K562 (cell line): ENCODE results near the gene C17orf113. TPM values are rescaled to one million over a fixed set of nuclear protein-coding genes. Genes with fewer than 3 reads are reported as not detected.
A peak's percentile ranks its signal among the peaks of the same experiment; 100 is the strongest.

Source experiments
- ATAC-seq: fragments of 200-7000 bp; cut with Tn5 transposase; 3 replicates; pipeline ENCODE4 v1.9.1; 2020; ENCODE audit warnings: moderate library complexity
- BruUV-seq: library from RNA; stranded (reverse); fragments of 400-500 nt; replicated peaks from 2 replicates; lab custom pipeline; 2021; lab: Mats Ljungman, UMichigan
- CTCF ChIA-PET: fragments of 300-600 bp; formaldehyde crosslinking; extraction: SDS; loops from one replicate; lab custom pipeline; 2021; ENCODE audit warnings: low intra/inter-chr PET ratio; lab: Yijun Ruan, JAX
- POLR2A ChIA-PET: fragments of 300-600, 350-650 bp; sonication (Branson Sonifier 250); formaldehyde crosslinking; extraction: SDS; loops from one replicate; lab custom pipeline; 2021; ENCODE audit warnings: antibody characterized with exemption, inconsistent platforms; lab: Yijun Ruan, JAX
- DNase-seq, 4 experiments: peaks; one replicate each; pipeline versions ENCODE4 v3.0.0 to v3.0.0-alpha.2; 2011 to 2018; ENCODE audit warnings: low spot score in 3 of 4, mixed read lengths in 3 of 4; ENCODE audit errors: extremely low read depth in 1 of 4
- FAIRE-seq: peaks from 2 replicates; lab custom pipeline; 2011; peaks lifted over from hg19 to GRCh38; lab: Jason Lieb, UNC
- H2AFZ ChIP-seq: 2 replicates; pipeline ENCODE4 v1.6.0; 2011; ENCODE audit warnings: low read depth, low read length, control low read depth, inconsistent platforms
- H3K27ac ChIP-seq: fragments of 200-600 bp; 3 replicates; pipeline ENCODE4 v1.8.0; 2011; ENCODE audit warnings: low read depth, mild to moderate bottlenecking, control low read depth, inconsistent platforms, low read length, moderate library complexity, mixed read lengths; ENCODE audit errors: extremely low read depth
- H3K27me3 ChIP-seq, 2 experiments: fragments of 300-600 bp in 1 of 2; 2 replicates in 1 of 2; 3 replicates in 1 of 2; pipeline versions ENCODE4 v1.6.0 to v1.8.0; 2011; ENCODE audit warnings: inconsistent platforms in 2 of 2, low read length in 2 of 2, mild to moderate bottlenecking in 1 of 2, mixed read lengths in 1 of 2, moderate library complexity in 1 of 2; ENCODE audit not compliant: control insufficient read depth in 2 of 2, insufficient read depth in 2 of 2
- H3K36me3 ChIP-seq: fragments of 300-600 bp; 3 replicates; pipeline ENCODE4 v1.8.0; 2011; ENCODE audit warnings: mild to moderate bottlenecking, low read length, inconsistent platforms; ENCODE audit not compliant: control insufficient read depth, insufficient read depth
- H3K4me1 ChIP-seq, 2 experiments: fragments of 200-600 bp in 1 of 2; replicated peaks in 1 of 2; 2 replicates in 1 of 2; 3 replicates in 1 of 2; pipeline versions ENCODE4 v1.5.1 to v1.8.0; 2011; ENCODE audit warnings: inconsistent platforms in 2 of 2, low read length in 2 of 2, mild to moderate bottlenecking in 1 of 2, mixed read lengths in 1 of 2, moderate library complexity in 1 of 2; ENCODE audit not compliant: control insufficient read depth in 2 of 2, insufficient read depth in 2 of 2
- H3K4me2 ChIP-seq: 2 replicates; pipeline ENCODE4 v1.6.1; 2011; ENCODE audit warnings: low read length, control low read depth, inconsistent platforms, mixed read lengths; ENCODE audit not compliant: insufficient read depth
- H3K4me3 ChIP-seq: fragments of 200-600 bp; sonication (generic), shearing (Covaris generic); 2 replicates; pipeline ENCODE4 v1.5.1; 2016; ENCODE audit warnings: control low read depth, inconsistent platforms
- H3K79me2 ChIP-seq: fragments of 200-600 bp; 3 replicates; pipeline ENCODE4 v1.8.0; 2011; ENCODE audit warnings: low read length, inconsistent platforms; ENCODE audit not compliant: control insufficient read depth, insufficient read depth
- H3K9ac ChIP-seq, 2 experiments: 2 replicates each; pipeline versions ENCODE4 v1.6.0 to v1.6.1; 2011; ENCODE audit warnings: low read depth in 2 of 2, low read length in 2 of 2, control low read depth in 1 of 2, inconsistent platforms in 1 of 2, mild to moderate bottlenecking in 1 of 2, mixed read lengths in 1 of 2; ENCODE audit not compliant: insufficient read depth in 1 of 2
- H3K9me1 ChIP-seq: one replicate; pipeline ENCODE4 v1.6.0; 2011; ENCODE audit warnings: inconsistent platforms, mild to moderate bottlenecking, low read length, moderate library complexity; ENCODE audit not compliant: control insufficient read depth, insufficient read depth
- H3K9me3 ChIP-seq: replicated peaks from 2 replicates; pipeline ENCODE4 v1.5.1; 2011; ENCODE audit warnings: low read depth, low read length, inconsistent platforms; ENCODE audit not compliant: control insufficient read depth, insufficient read depth
- H4K20me1 ChIP-seq: replicated peaks from 2 replicates; pipeline ENCODE4 v1.6.1; 2011; ENCODE audit warnings: low read length, inconsistent platforms, mixed read lengths; ENCODE audit not compliant: control insufficient read depth, insufficient read depth
- ZBTB7A ChIP-seq: IDR thresholded peaks from 2 replicates; pipeline ENCODE4 v1.6.1; 2011; ENCODE audit warnings: low read depth, mild to moderate bottlenecking, low read length, moderate library complexity, borderline replicate concordance; ENCODE audit not compliant: control insufficient read depth
- ZNF354B ChIP-seq: fragments of 250-450 bp; sonication (Bioruptor Pico); IDR thresholded peaks from 2 replicates; pipeline ENCODE4 v1.4.0; 2020
- WGBS: fragments of 100-300 bp; shearing (Covaris generic); methylation state at CpG from one replicate; pipeline ENCODE4 v1.1.6; 2016; ENCODE audit warnings: low coverage, mixed read lengths; ENCODE audit not compliant: insufficient coverage; ENCODE audit errors: missing lambda C conversion rate; 5-methylcytosine and 5-hydroxymethylcytosine counted together
- in situ Hi-C: fragments of 300-500 bp; cut with MboI; formaldehyde crosslinking; loops from 4 replicates; pipeline ENCODE4 v1.15.0; 2018; ENCODE audit warnings: inconsistent platforms, mixed read lengths
- intact Hi-C: fragments of 100-400 bp; cut with micrococcal nuclease; formaldehyde crosslinking; loops from 2 replicates; pipeline ENCODE4 v1.14.2; 2022
- polyA plus RNA-seq, 8 experiments: library from polyadenylated mRNA; depleted of rRNA in 4 of 8; stranded (reverse) in 5 of 8; unstranded in 3 of 8; fragments of >200 nt; fragmentation: Nextera tagmentation in 2 of 8; fragmentation: Illumina TruSeq in 1 of 8; extraction: Ambion mirVana in 2 of 8; extraction: Trizol in 1 of 8; gene quantifications; 2 replicates each; pipeline versions ENCODE4 v1.2.1 to v1.2.3, GENCODE V29; 2011 to 2014; ENCODE audit warnings: inconsistent platforms in 1 of 8, missing spikeins in 1 of 8
- total RNA-seq, 7 experiments: library from RNA; depleted of rRNA in 6 of 7; stranded (reverse); fragments of >200 nt in 6 of 7; fragmentation: Illumina TruSeq in 2 of 7; extraction: Trizol in 2 of 7; gene quantifications; 2 replicates each; pipeline versions ENCODE4 v1.2.1 to v1.2.3, GENCODE V29; 2011 to 2021; ENCODE audit warnings: low replicate concordance in 1 of 7
- TF ChIP-seq, protein P1 (sequence below): IDR thresholded peaks from 3 replicates; pipeline ENCODE4 v1.6.1; 2011; ENCODE audit warnings: borderline replicate concordance, mild to moderate bottlenecking; ENCODE audit not compliant: insufficient read length, insufficient read depth
- TF ChIP-seq, protein P2 (sequence below): fragments of 450-650 bp; IDR thresholded peaks from 2 replicates; pipeline ENCODE4 v1.6.1; 2016; ENCODE audit warnings: borderline replicate concordance

The C17orf113 gene
- total and polyA plus RNA-seq, 9 of the 15 experiments (the other 6 are each of a cell fraction or from before 2014, with no cell fraction given) = 0.10 to 1.2 (median 0.31) TPM

DNA sequence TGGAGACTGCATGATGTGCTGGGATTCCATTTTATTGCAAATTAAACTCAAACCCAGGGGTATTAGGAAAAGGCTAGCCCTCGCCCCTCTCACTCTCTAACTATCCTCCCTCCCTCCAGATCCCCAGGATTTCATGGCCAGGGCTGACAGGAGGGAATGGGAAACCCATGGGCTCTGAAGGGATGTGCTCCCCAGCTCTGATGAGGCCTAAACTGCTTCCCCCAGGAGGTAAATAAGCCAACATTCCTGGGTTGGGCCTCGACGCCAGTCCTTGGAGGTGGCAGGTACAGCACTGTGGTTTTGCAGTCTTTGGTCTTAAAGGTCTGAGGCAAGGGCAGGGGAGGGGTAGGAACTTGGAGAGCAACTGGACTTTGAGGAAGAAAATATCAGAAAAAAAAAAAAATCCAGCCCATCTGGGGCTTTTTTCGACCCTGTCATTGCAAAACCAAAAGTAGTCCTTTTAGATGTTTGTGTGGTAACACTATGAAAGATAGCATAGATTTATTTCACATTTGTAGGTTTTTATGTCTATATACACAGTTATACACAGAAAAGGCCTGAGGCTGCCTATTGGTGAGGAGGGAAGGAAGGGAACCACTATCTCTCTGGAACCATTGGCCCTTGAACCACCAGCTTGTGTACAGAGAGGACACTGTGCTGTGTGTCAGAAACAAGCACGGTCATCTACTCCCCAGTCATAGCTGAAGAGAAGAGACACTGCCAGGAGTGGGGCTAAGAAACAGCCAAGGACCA, 12.0 kb downstream of the C17orf113 start:
- Histone ChIP-seq H3K27ac (no peak overlapping the region), H3K79me2 (no peaks in the 10 kb centered on the region), H3K4me3 (no peak overlapping the region), H3K9ac (no peak overlapping the region), H4K20me1 (no peaks in the 10 kb centered on the region), H3K9me3 (no peaks in the 10 kb centered on the region), H2AFZ (no peak overlapping the region), H3K27me3 (no peaks in the 10 kb centered on the region), H3K4me1 (peaks cover 0 to 28% of the 10 kb centered on the region in 2 experiments; a peak in 3 of 5 replicates), H3K36me3 (no peaks in the 10 kb centered on the region), H3K4me2 (no peak overlapping the region), H3K9me1 (no peaks in the 10 kb centered on the region)
- in situ Hi-C loops = no loop called here
- POLR2A ChIA-PET = interaction anchor here (1.6 kb wide), 1 partner anchor 12 kb away, joined by 6 read pairs; no protein-coding TSS in a partner anchor
- FAIRE-seq = no peak
- CTCF ChIA-PET = interaction anchor here (0.6 kb wide), 1 partner anchor 13 kb away, joined by 3 read pairs; no protein-coding TSS in a partner anchor
- intact Hi-C loops = no loop called here
- WGBS = 17% methylated on average over 5 of the region's 5 CpGs
- DNase-seq = no peak
- peak; percentile 20; the same call in 1 of the 3 replicates for ATAC-seq
- no TSS peak for BruUV-seq
- TF ChIP-seq, protein P1, sequence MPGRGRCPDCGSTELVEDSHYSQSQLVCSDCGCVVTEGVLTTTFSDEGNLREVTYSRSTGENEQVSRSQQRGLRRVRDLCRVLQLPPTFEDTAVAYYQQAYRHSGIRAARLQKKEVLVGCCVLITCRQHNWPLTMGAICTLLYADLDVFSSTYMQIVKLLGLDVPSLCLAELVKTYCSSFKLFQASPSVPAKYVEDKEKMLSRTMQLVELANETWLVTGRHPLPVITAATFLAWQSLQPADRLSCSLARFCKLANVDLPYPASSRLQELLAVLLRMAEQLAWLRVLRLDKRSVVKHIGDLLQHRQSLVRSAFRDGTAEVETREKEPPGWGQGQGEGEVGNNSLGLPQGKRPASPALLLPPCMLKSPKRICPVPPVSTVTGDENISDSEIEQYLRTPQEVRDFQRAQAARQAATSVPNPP = no peak
- TF ChIP-seq ZNF354B (CRISPR knock-in tag) = no peak
- TF ChIP-seq, protein P2, sequence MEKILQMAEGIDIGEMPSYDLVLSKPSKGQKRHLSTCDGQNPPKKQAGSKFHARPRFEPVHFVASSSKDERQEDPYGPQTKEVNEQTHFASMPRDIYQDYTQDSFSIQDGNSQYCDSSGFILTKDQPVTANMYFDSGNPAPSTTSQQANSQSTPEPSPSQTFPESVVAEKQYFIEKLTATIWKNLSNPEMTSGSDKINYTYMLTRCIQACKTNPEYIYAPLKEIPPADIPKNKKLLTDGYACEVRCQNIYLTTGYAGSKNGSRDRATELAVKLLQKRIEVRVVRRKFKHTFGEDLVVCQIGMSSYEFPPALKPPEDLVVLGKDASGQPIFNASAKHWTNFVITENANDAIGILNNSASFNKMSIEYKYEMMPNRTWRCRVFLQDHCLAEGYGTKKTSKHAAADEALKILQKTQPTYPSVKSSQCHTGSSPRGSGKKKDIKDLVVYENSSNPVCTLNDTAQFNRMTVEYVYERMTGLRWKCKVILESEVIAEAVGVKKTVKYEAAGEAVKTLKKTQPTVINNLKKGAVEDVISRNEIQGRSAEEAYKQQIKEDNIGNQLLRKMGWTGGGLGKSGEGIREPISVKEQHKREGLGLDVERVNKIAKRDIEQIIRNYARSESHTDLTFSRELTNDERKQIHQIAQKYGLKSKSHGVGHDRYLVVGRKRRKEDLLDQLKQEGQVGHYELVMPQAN = no peak
- TF ChIP-seq ZBTB7A = no peak
